Endodermal cell (in vitro differentiated cells): Measurements from ENCODE around the gene ZC3H11A. TPM values are rescaled to one million over a fixed set of nuclear protein-coding genes. Genes with fewer than 3 reads are reported as not detected.
A peak's percentile ranks its signal among the peaks of the same experiment; 100 is the strongest.
"Not testable (repeated sequence)": the region's sequence is repeated elsewhere in the genome, so short reads cannot be mapped to it uniquely, and the experiment has no call there.

Experiments
- DNase-seq: peaks from one replicate; pipeline ENCODE4 v3.0.0-alpha.2; 2017
- H3K27ac ChIP-seq: 2 replicates; pipeline ENCODE4 v1.5.1; 2013; ENCODE audit warnings: mild to moderate bottlenecking, low read depth, low read length, moderate library complexity
- H3K27me3 ChIP-seq: 2 replicates; pipeline ENCODE4 v1.6.1; 2013; ENCODE audit warnings: mild to moderate bottlenecking, low read length, moderate library complexity; ENCODE audit not compliant: insufficient read depth, control insufficient read depth, poor library complexity, severe bottlenecking
- H3K36me3 ChIP-seq: 2 replicates; pipeline ENCODE4 v1.7.0; 2013; ENCODE audit warnings: mild to moderate bottlenecking, low read length, moderate library complexity; ENCODE audit not compliant: control insufficient read depth, insufficient read depth
- H3K4me1 ChIP-seq: one replicate; pipeline ENCODE4 v1.7.0; 2013; ENCODE audit warnings: low read length; ENCODE audit not compliant: control insufficient read depth, insufficient read depth
- H3K4me3 ChIP-seq: 2 replicates; pipeline ENCODE4 v1.5.1; 2013; ENCODE audit warnings: mild to moderate bottlenecking, low read length, moderate library complexity
- H3K9ac ChIP-seq: 2 replicates; pipeline ENCODE4 v1.6.1; 2013; ENCODE audit warnings: mild to moderate bottlenecking, low read length, moderate library complexity; ENCODE audit not compliant: poor library complexity, severe bottlenecking; ENCODE audit errors: extremely low read depth
- H3K9me3 ChIP-seq: 2 replicates; pipeline ENCODE4 v1.6.1; 2013; ENCODE audit warnings: mild to moderate bottlenecking, low read length, moderate library complexity; ENCODE audit not compliant: control insufficient read depth
- H3K27ac Mint-ChIP-seq: 2 replicates; pipeline ENCODE4 v1.8.0; 2020; ENCODE audit warnings: mixed read lengths
- H3K27me3 Mint-ChIP-seq: 2 replicates; pipeline ENCODE4 v1.8.0; 2021; ENCODE audit warnings: mild to moderate bottlenecking, mixed read lengths; ENCODE audit not compliant: insufficient read depth
- H3K36me3 Mint-ChIP-seq: 2 replicates; pipeline ENCODE4 v1.8.0; 2020; ENCODE audit warnings: low read depth, mixed read lengths
- H3K4me1 Mint-ChIP-seq: 2 replicates; pipeline ENCODE4 v1.8.0; 2020; ENCODE audit warnings: mixed read lengths
- H3K4me3 Mint-ChIP-seq: 2 replicates; pipeline ENCODE4 v1.8.0; 2020; ENCODE audit warnings: mild to moderate bottlenecking, moderate library complexity, mixed read lengths
- H3K9me3 Mint-ChIP-seq: 2 replicates; pipeline ENCODE4 v1.8.0; 2020; ENCODE audit warnings: mild to moderate bottlenecking, mixed read lengths
- CTCF ChIP-seq: fragments of 200-600 bp; sonication (generic); conservative IDR thresholded peaks from 2 replicates; pipeline ENCODE4 v1.5.0; 2021; ENCODE audit warnings: antibody characterized with exemption, mild to moderate bottlenecking
- WGBS, 2 experiments: methylation state at CpG; one replicate each; pipeline versions ENCODE4 v1.1.5 to v1.1.7; 2013; ENCODE audit warnings: missing lambda C conversion rate in 2 of 2, mixed read lengths in 1 of 2; ENCODE audit not compliant: insufficient coverage in 1 of 2, insufficient read length in 1 of 2; 5-methylcytosine and 5-hydroxymethylcytosine counted together
- total RNA-seq, 2 donors: library from RNA; stranded (reverse); fragmentation: NEBNext Ultra II Directional in 1 of 2; extraction: Animal tissue kit (Norgen Biotek cat#: 25700) in 1 of 2; gene quantifications; 2 replicates in 1 of 2; 3 replicates in 1 of 2; pipeline ENCODE4 v1.2.1, GENCODE V29; 2021

The ZC3H11A gene
- total RNA-seq, 2 donors from 2014 or later = 83.9 to 119 TPM

- DNase-seq = no peak
- Mint-ChIP-seq H3K27ac (peak overlapping the region; percentile 42), H3K4me3 (no peak overlapping the region), H3K27me3 (no peaks in the 10 kb centered on the region), H3K36me3 (no peaks in the 10 kb centered on the region), H3K4me1 (peaks cover 12% of the 10 kb centered on the region), H3K9me3 (no peaks in the 10 kb centered on the region)
- H3K9me3 ChIP-seq = no peaks in the 10 kb centered on the region
- H3K27ac ChIP-seq = no peak overlapping the region
- H3K4me3 ChIP-seq = no peak overlapping the region
- H3K4me1 ChIP-seq = no peaks in the 10 kb centered on the region
- no peak overlapping the region for H3K9ac ChIP-seq
- no peak for TF ChIP-seq CTCF
- 86 to 100% methylated on average over 3 to 4 of the region's 4 CpGs for WGBS, 2 experiments
- H3K36me3 ChIP-seq = no peaks in the 10 kb centered on the region
- H3K27me3 ChIP-seq = no peaks in the 10 kb centered on the region
Measured at GRCh38 chr1:203756036-203756435, 39.4 kb upstream of the ZC3H11A start.

DNA sequence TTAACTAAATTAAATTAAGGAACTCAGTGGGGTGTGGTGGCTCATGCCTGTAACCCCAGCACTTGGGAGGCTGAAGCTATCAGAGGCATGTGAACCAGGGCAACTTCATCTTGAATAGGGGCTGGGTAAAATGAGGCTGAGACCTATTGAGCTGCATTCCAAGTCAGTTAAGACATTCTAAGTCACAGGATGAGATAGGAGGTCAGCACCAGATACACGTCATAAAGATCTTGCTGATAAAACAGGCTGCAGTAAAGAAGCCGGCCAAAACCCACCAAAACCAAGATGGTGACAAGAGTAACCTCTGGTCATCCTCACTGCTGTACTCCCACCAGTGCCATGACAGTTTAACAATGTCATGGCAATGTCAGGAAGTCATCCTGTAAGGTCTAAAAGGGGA is 36.7 kb upstream of the ZC3H11A start:
- H3K9me3 Mint-ChIP-seq = not testable (repeated sequence)

GRCh38 chr1:203760506-203760905 is 34.9 kb upstream of the ZC3H11A start:
- Mint-ChIP-seq H3K4me1 (peaks cover 20% of the 10 kb centered on the region), H3K27me3 (no peaks in the 10 kb centered on the region), H3K27ac (no peak overlapping the region), H3K4me3 (no peak overlapping the region), H3K36me3 (no peaks in the 10 kb centered on the region), H3K9me3 (no peaks in the 10 kb centered on the region)
- 90 to 97% methylated on average over 3 of the region's 3 CpGs for WGBS, 2 experiments
- H3K4me1 ChIP-seq = peaks cover 2% of the 10 kb centered on the region
- H3K4me3 ChIP-seq = no peak overlapping the region
- no peak overlapping the region for H3K27ac ChIP-seq
- H3K36me3 ChIP-seq = no peaks in the 10 kb centered on the region
- no peak overlapping the region for H3K9ac ChIP-seq
- no peak for TF ChIP-seq CTCF
- no peak for DNase-seq
- H3K27me3 ChIP-seq = no peaks in the 10 kb centered on the region
- no peaks in the 10 kb centered on the region for H3K9me3 ChIP-seq

More for the DNA sequence above, 36.7 kb upstream of the ZC3H11A start:
- H3K27ac ChIP-seq, H3K4me3 ChIP-seq, H3K4me1 ChIP-seq, H3K36me3 ChIP-seq, DNase-seq, H3K27me3 ChIP-seq, H3K27me3 Mint-ChIP-seq, H3K36me3 Mint-ChIP-seq, H3K27ac Mint-ChIP-seq, H3K9ac ChIP-seq, H3K9me3 ChIP-seq, H3K4me3 Mint-ChIP-seq: not testable (repeated sequence)
- 93% methylated on average over 2 of the region's 2 CpGs for WGBS, 2 experiments
- peaks cover 14% of the 10 kb centered on the region for H3K4me1 Mint-ChIP-seq

GRCh38 chr1:203761958-203762357 is 33.5 kb upstream of the ZC3H11A start:
- not testable (repeated sequence) for H3K36me3 ChIP-seq, H3K27me3 ChIP-seq, H3K27ac Mint-ChIP-seq, H3K4me3 ChIP-seq, H3K9ac ChIP-seq, H3K9me3 ChIP-seq, H3K9me3 Mint-ChIP-seq, H3K27ac ChIP-seq, H3K36me3 Mint-ChIP-seq, H3K27me3 Mint-ChIP-seq, DNase-seq, H3K4me1 ChIP-seq, H3K4me3 Mint-ChIP-seq
- WGBS, 2 experiments = 95 to 100% methylated on average over 3 to 7 of the region's 7 CpGs
- peaks cover 12% of the 10 kb centered on the region for H3K4me1 Mint-ChIP-seq
